HG03354 (cell line): ENCODE results near the gene SPAG6.
"Not testable (repeated sequence)": the region's sequence is repeated elsewhere in the genome, so short reads cannot be mapped to it uniquely, and the experiment has no call there.

Source experiments
- ATAC-seq: cut with Tn5 transposase; IDR thresholded peaks from one replicate; pipeline ENCODE4 v1.9.1; 2021; ENCODE audit warnings: mild to moderate bottlenecking; ENCODE audit not compliant: unreplicated experiment, poor library complexity, severe bottlenecking

The SPAG6 gene

DNA sequence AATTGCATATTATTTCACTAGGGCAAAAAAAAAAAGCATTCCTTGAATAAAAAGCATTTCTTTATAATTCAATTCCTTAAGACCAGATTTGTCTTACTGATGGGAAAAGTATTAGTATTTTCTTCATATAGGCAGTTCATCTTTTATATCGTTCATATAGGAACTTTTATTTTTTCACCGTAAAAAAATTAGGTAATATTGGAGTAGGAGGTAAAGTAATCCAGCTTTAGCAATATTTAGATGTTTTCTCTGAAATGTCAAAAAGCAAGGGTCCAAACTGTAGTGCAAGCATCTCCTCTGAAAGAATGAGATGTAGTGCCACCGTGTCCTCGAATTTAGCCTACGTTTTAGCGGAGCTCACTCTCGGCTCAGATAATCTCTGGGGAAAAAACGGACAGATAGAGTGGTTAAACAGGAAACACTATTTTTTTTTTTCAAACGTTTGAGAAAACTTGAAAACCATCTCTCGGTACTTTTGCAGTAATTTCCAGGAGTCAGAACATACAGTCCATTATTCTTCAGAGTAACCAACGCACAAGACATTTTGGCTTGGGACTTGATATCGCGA is 5.5 kb upstream of the SPAG6 start:
- no peak for ATAC-seq

DNA sequence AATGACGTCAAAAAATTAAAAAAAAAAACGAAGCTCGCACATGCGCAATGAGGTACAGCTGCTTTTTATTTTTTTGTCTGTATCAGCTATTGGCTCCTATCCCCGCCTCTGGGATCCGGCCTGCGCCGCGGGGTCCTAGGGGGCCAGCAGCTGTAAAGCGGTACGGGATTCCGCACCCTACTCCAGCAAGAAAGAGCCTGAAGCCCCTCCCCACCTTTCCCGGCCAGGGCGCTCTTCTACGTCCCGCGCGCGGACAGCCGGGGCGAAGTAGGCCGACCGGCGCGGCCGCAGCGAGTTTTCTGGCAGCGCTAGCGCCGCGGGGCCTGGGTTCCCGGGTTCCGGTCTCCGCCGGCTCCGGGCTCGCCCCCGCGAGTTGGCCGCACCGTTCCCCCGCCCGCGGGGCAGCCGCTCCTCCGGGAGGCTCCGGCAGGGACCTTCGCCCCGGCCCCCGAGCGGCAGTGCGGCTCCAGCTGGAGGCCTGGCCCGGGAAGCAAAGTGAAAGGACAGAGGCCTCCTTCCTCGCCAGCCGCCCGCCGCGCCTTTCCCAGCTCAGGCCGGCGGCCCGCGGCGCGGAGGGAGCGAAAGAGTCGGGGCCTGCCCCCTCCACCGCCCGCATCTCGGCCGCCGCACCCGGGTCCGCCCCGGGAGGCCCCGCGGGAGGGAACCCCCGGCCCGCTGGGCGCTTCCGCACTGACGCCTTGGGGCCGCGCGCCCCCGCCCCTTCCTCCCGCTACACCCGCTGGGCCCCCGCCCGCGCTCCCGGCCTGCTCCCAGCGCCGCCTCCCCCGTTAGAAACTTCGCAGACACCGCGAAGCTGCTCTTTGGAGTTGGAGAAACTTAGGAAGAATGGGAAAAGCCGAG is 4.7 kb upstream of the SPAG6 start:
- peak; percentile 43 for ATAC-seq

DNA sequence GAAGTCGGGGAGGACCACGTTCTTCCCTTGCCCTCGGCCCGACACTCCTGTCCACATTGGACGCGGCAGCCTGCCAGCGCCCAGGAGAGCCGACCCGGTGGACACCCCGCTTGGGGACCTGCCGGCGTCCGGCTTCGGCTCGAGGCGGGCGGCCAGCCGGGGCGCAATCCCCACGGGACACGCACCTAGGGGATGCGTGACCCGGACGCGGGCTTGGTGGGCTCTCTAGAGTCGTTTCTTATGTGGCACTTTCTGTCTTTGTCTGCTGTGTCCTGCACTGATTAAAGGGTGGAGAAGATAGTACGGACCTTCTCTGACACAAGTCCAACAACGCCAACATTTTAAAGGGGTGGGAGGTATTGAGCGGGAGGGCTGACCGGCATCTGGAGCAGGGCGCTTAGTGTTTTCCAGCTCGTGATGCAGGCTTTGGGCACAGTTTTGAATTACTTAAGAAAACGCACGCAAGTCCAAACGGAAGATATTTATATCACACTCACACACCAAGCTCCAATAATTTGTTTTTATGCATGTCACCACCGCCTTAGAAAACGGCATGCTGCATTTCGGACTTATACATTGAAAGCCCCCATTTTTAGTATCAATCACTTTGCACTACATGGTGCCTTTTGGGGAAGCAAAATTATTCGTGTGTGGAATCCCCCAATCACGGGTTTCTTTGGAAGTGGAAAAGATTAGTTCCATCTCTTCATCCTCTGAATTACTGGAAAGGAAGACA is 3.9 kb upstream of the SPAG6 start:
- ATAC-seq, result peak; percentile 3

DNA sequence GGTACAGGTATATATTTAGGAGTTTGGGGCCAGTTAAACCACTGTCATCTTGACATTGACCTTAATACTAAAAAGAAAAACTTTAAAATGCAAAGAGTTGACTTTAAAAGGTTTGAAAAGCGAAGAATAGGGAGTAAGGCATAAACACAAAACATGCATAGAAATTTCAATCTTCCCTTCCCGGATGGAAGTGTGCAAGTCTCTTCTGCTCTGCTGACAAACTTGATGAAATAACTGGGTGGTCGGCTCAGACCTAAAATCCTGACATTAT is 3.4 kb upstream of the SPAG6 start:
- ATAC-seq, result no peak

DNA sequence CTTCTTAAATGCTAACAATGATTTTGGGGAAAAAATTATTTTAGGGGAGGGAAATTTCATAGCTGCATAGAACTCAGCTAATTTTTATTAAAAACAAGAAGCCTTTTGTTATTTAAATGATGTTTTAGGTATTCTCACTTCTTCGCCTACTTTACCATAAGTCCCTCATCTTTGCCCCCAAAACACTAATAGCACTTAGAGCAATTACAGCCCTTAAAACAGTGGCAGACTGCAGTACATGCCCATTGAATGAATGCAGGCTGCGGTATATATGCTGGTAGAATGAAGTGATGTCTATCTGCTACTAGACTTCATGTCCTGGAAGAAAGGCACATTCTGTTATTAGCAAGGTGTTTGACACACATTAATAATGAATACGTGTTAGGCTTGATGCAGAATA is 2.9 kb upstream of the SPAG6 start:
- no peak for ATAC-seq

DNA sequence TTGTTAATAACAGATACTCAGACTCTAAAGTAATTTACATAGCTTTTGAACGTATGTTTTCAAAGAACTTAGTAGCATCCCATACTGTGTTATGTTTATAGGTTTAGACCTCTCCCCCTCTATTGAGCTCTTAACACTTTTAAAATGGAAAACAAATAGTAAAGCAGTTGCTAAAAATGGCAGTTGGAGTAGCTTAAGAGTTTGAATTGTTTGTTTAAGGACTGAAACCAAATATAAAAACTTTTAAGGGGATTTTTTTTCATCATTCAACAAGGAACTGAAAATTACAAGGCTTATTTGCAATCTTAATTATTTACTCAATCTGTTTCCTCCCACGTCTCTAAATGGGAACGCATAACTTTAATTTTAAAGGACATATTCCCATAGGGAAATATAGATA is 1.6 kb upstream of the SPAG6 start:
- ATAC-seq, result no peak

DNA sequence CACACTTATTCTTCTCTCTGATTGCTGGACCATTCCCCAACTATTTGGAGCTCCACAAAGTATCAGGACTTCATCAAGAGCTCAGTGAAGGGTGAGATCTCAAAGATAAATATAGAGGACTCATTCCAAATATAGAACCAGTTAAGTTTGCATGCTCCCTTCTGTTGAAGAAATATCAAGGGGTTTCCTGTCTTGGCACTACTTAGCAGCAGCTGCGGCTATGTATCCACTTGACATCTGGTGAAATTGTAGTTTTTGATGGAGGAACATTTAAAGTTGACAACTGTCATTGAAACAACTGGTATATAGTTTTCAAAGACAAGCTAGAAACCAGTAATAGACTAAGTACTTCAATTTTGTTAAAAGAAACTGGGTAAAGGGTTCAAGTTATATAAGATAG is 1.0 kb upstream of the SPAG6 start:
- no peak for ATAC-seq

DNA sequence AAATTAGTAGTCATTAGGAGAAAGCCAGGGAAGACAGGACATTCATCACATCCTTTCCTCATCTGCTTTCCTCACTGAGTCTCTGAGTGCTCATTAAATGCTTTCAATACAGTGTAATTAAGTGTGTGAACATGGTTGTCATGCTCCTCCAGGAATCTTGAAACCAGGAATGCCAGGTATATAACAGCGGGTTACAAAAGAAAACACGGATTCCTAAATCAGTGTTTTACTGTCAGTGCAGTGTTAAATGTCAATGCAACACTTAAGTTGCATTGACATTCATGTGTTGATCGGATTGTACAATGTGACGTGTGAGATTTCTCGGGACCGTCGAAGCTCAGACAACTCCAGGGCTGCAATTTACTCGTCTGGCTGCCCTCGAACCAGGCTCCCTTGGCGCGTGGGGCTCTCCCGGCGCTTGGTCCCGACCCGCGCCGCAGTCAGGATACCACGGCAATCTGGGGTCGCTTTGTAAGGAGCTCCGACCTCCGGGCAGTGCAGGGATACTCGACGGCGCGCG is 455 bp upstream of the SPAG6 start:
- ATAC-seq, result no peak

DNA sequence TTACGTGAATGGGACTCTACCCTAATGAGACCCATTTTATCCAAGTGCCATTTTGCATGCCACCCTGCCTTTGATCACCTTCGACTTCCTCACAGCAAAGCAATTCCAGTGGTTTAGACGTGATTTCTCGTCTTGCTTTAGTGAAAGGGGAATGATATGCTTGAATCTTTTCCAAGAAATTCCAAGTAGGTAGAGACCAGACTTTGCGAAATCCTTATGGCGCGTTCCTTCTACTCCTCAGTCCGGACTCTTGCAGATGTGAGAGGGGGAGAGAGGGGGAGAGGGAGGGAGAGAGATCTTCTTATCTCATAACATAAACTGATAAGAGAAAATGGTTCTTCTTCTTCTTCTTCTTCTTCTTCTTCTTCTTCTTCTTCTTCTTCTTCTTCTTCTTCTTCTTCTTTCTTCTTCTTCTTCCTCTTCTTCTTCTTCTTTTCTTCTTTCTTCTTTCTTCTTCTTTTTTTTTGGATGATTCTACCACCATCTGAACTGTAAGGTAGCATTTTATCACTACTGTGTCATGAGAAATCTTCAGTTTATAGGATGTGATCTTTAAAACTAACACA is 883 bp downstream of the SPAG6 start:
- no peak for ATAC-seq

DNA sequence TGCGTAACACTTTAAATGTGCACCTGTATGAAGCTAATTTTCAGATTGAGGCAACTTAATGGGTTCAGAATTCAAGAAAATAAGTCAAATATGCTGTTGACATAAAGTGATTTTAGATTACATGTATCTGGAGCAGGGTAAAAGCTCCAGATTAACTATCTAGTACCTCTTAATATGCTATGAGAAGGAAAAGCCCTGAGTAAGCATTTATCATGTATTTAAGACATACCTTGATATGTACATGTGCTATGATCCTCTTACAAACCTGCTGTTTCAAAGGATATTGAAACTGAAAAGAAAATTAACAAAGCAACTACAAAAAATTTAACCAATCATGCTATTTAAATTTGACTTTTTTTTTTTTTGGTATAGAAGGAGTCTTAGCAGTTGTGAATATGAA is 4.5 kb downstream of the SPAG6 start:
- no peak for ATAC-seq

DNA sequence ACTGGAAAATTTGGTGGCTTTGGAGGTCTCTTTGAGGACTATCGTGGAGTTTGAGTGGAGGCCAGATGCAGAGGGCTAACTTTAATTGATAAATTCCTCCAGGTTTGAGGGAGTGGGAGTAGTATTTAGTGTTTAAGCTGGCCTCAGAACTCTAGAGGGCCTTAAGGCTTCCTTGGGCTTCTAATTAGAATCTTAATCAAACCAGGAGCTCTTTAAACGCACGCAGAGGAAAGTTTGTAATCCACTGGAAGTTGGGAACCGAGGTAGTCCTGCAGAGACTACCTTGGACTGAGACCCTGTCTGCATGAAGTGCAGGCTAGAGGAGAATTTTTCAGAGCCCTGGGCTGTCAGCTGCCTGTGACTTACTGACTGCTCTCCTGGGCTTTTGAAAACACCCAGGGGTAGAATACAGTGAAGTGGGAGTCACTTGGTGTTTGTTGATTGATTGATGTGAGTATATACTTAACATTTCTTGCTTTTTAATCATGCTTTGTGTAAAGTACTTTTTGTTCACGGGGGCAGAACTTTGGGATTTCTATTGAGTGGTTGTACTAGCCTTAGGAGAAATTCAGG is 5.9 kb downstream of the SPAG6 start:
- ATAC-seq, result no peak

DNA sequence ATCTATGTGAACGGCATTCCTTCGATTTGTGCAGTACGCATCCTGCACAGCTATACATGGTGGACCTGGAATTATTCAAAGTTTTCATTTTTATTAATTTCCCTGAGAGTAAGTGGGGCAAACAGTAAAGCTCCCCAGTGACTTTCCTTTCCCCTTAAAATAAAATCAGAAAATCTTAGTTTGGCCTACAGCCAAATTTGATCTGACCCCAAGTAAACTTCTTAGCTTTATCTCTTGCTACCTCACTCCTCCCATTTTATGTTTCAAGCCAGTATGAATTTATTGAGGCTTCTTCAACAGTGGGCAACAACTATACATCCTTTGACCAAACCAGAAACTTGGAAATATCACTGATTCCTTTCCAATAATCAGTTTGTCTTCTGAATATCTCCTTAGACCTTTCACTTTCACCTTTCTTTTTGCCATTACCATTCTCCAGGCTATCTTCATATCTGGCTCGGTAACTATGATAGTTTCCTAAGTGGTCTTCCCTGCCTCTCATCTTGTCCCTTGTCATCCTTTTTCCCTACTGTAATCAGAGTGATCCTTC is 11.1 kb downstream of the SPAG6 start:
- ATAC-seq, result no peak

DNA sequence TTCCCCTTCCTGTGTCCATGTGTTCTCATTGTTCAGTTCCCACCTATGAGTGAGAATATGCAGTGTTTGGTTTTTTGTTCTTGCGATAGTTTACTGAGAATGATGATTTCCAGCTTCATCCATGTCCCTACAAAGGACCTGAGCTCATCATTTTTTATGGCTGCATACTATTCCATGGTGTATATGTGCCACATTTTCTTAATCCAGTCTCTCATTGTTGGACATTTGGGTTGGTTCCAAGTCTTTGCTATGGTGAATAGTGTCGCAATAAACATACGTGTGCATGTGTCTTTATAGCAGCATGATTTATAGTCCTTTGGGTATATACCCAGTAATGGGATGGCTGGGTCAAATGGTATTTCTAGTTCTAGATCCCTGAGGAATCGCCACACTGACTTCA is 12.5 kb downstream of the SPAG6 start:
- not testable (repeated sequence) for ATAC-seq

DNA sequence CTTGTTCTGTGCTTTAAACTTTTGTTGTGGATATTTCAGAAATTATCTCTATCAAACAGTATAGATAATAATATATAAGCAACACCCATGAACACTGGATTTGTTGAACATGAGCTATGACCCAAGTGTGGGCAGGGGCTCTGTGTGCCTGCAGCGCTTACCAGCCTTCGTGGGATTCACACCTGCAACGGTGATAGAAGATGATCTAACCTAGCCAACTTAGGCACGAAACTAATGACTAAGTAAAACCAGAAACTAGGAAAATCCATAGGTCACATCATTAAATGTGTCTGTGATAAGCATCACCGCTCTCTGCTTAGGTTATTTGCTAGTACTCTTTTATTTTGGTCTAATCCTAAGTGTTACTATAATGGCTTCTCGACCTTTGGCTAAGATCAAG is 18.0 kb downstream of the SPAG6 start:
- no peak for ATAC-seq

DNA sequence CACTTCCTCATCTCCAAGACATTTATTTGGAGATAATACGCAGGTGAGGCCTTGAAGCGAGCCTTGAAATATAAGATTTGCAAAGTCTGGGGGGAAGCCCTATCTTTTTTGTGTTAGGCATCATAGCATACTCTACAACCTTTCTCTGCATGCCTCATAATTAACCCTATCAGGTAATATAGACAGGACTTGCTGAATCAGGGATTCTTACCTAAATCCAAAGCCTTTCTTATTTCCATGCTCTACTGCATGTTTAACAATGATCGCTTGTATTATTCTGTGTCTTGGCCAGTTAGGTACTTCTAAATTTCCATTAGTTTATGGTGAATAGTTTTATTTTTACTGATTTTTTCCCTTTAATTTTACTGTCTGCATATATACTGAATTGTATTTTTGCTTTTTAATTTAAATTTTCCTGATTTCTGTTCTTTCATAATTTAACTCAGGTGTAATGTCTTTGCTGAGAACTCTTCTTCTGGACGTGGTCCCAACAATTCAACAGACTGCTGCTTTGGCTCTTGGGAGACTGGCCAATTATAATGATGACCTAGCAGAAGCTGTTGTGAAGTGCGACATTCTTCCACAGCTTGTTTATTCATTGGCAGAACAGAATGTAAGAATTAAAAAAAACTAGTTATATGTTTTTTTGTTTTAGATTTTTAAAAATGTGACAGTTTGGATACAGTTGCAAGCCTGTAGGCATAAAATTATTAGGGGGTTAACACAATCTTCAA is 19.3 kb downstream of the SPAG6 start:
- no peak for ATAC-seq

DNA sequence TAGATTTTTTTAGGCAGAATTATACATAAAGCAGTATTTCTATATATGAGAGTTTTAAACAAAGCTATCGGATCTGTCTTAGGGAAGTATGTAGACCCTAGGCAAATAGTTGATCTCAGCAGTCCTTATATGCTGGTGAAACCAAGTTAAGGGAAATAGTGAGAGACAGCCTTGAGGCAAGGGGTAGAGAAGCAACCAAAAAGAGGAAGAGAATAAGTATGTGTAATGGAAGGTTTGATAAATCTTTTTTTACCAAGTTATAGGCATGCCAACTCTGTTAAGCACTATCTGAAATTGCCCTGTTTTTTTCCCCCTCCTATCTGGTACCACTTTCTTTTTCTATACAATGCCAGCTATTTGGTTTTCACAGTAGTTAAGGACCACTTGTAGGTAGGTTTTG is 19.9 kb downstream of the SPAG6 start:
- ATAC-seq, result peak; percentile 71

DNA sequence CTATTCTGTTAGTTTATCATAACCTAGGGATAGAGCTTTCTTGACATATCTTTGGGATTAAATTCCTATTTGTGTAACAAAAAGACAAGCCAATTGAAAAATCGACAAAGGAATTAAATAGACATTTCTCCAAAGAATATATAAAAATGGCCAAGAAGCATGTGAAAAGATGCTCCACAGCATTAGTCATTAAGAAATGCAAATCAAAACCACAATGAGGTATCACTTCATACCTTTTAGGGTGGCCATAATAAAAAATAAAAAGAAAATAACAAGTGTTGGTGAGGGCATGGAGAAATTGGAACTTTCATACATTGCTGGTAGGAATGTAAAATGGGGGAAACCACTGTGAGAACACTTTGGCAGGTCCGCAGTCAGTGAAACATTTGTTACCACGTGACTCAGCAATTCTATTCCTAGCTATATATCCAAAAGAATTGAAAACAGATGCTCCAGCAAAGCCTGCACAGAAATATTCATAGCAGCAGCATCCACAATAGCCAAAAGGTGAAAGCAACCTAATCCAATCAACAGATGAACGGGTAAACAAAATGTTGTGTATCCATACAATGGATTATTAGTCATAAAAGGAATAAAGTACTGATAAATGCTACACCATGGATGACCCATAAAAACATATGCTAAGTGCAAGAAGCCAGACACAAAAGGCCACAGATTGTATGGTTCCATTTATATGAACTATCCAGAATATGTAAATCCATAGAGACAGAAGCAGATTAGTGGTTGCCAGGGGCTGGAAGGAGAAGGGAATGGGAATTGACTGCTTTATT is 20.5 kb downstream of the SPAG6 start:
- no peak for ATAC-seq

DNA sequence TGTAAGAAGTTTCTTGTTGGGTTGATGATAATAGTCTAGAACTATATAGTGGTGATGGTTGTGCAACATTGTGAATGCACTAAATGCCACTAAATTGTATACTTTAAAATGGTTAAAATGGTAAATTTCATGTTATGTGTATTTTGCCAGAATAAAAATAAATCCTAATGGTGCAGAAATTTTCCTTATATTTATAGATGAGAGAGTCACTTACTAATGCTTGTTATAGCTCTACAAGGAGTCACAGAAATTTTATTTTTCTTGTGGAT is 21.1 kb downstream of the SPAG6 start:
- no peak for ATAC-seq

DNA sequence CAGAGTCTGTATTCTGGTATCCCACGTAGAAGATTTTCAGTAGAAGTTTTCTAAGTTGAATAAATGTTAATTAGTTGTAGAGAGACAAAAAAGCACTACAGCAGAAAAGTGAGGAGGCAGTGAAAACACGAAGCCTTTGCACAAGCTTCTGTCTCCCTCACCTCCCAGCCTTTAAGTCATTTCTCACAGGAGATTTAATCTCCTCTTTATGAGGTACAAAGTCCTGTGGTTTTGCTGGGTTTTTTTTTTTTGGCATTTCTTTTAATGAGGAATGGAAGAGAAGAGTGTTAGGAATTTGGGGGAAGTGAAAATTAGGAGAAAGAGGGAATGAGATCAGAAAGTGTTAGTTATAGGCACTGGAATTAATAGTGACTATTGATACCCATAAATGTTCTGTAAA is 21.5 kb downstream of the SPAG6 start:
- ATAC-seq, result no peak
